CD4-positive, alpha-beta T cell treated with Interferon gamma for 1 hour (primary cell): Measurements from ENCODE around the gene ABLIM3.

Experiments
- DNase-seq: peaks from one replicate; pipeline ENCODE4 v3.0.0-alpha.2; 2020

Gene ABLIM3

GRCh38 chr5:149195337-149195887, 54.1 kb downstream of the ABLIM3 start:
- no peak for DNase-seq

- DNase-seq: no peak
These were observed 54.7 kb downstream of the ABLIM3 start for GRCh38 chr5:149195962-149196361.

GRCh38 chr5:149198148-149198547, 56.9 kb downstream of the ABLIM3 start:
- DNase-seq: no peak

GRCh38 chr5:149200355-149200754, 59.1 kb downstream of the ABLIM3 start:
- no peak for DNase-seq

- no peak for DNase-seq
These were observed 59.9 kb downstream of the ABLIM3 start for GRCh38 chr5:149201121-149201637.

GRCh38 chr5:149202910-149203451, 61.7 kb downstream of the ABLIM3 start:
- no peak for DNase-seq

- no peak for DNase-seq
These were observed 62.7 kb downstream of the ABLIM3 start for GRCh38 chr5:149203921-149204441.

GRCh38 chr5:149205625-149206523, 64.6 kb downstream of the ABLIM3 start:
- no peak for DNase-seq

- no peak for DNase-seq
These were observed 65.3 kb downstream of the ABLIM3 start for GRCh38 chr5:149206524-149207141.

GRCh38 chr5:149207831-149208230, 66.5 kb downstream of the ABLIM3 start:
- no peak for DNase-seq

GRCh38 chr5:149210225-149210624, 68.9 kb downstream of the ABLIM3 start:
- DNase-seq: no peak

- no peak for DNase-seq
These were observed 69.7 kb downstream of the ABLIM3 start for GRCh38 chr5:149210968-149211490.

- no peak for DNase-seq
These were observed 70.3 kb downstream of the ABLIM3 start for GRCh38 chr5:149211566-149211965.

- no peak for DNase-seq
These were observed 71.1 kb downstream of the ABLIM3 start for GRCh38 chr5:149212198-149212951.

GRCh38 chr5:149213264-149213880, 72.1 kb downstream of the ABLIM3 start:
- no peak for DNase-seq

GRCh38 chr5:149215478-149216090, 74.3 kb downstream of the ABLIM3 start:
- DNase-seq: no peak

- DNase-seq: no peak
These were observed 75.2 kb downstream of the ABLIM3 start for GRCh38 chr5:149216496-149216895.

GRCh38 chr5:149217096-149217802, 76.0 kb downstream of the ABLIM3 start:
- no peak for DNase-seq

GRCh38 chr5:149217803-149218155, 76.5 kb downstream of the ABLIM3 start:
- DNase-seq: no peak

- DNase-seq: no peak
These were observed 78.3 kb downstream of the ABLIM3 start for GRCh38 chr5:149219584-149219983.

GRCh38 chr5:149220750-149221149, 79.5 kb downstream of the ABLIM3 start:
- no peak for DNase-seq
